Endothelial cell of umbilical vein (primary cell): ENCODE results near the gene HCN2. TPM values are rescaled to one million over a fixed set of nuclear protein-coding genes. Genes with fewer than 3 reads are reported as not detected.

ENCODE experiments used
- BruUV-seq: library from RNA; stranded (reverse); fragments of 400-500 nt; replicated peaks from 2 replicates; lab custom pipeline; 2021; lab: Mats Ljungman, UMichigan
- CTCF ChIA-PET: fragments of 300-600, 350-600 bp; sonication (Branson Sonifier 250); formaldehyde crosslinking; loops from one replicate; lab custom pipeline; 2021; ENCODE audit warnings: antibody characterized with exemption, inconsistent platforms; lab: Charles Lee
- POLR2A ChIA-PET: fragments of 300-600, 350-600 bp; sonication (Branson Sonifier 250); formaldehyde crosslinking; loops from one replicate; lab custom pipeline; 2021; ENCODE audit warnings: antibody characterized with exemption, inconsistent platforms; lab: Charles Lee
- DNase-seq: peaks from one replicate; pipeline ENCODE4 v3.0.0-alpha.2; 2011; ENCODE audit warnings: low read depth, low spot score
- FAIRE-seq: peaks from 2 replicates; lab custom pipeline; 2011; peaks lifted over from hg19 to GRCh38; lab: Jason Lieb, UNC
- H2AFZ ChIP-seq: 2 replicates; pipeline ENCODE4 v1.6.0; 2012; ENCODE audit warnings: low read depth, low read length, control low read depth, inconsistent platforms
- H3K27ac ChIP-seq: 2 replicates; pipeline ENCODE4 v1.5.1; 2011; ENCODE audit warnings: low read depth, mild to moderate bottlenecking, control low read depth, low read length, moderate library complexity; ENCODE audit not compliant: insufficient read depth
- H3K27me3 ChIP-seq, 2 experiments: 2 replicates each; pipeline versions ENCODE4 v1.6.0 to v1.6.1; 2011; ENCODE audit warnings: low read length in 2 of 2, mixed read lengths in 1 of 2; ENCODE audit not compliant: control insufficient read depth in 2 of 2, insufficient read depth in 2 of 2
- H3K36me3 ChIP-seq, 2 experiments: 2 replicates in 1 of 2; 3 replicates in 1 of 2; pipeline ENCODE4 v1.5.1; 2011; ENCODE audit warnings: low read length in 2 of 2, mild to moderate bottlenecking in 1 of 2, moderate library complexity in 1 of 2; ENCODE audit not compliant: control insufficient read depth in 2 of 2, insufficient read depth in 2 of 2; ENCODE audit errors: extremely low read depth in 1 of 2
- H3K4me1 ChIP-seq: 3 replicates; pipeline ENCODE4 v1.5.1; 2011; ENCODE audit warnings: mild to moderate bottlenecking, low read length; ENCODE audit not compliant: control insufficient read depth, insufficient read depth; ENCODE audit errors: extremely low read depth
- H3K4me2 ChIP-seq: 2 replicates; pipeline ENCODE4 v1.6.1; 2011; ENCODE audit warnings: low read length, control low read depth, mixed read lengths; ENCODE audit not compliant: insufficient read depth
- H3K4me3 ChIP-seq, 3 experiments: fragments of 200-600 bp in 1 of 3; sonication (generic), shearing (Covaris generic) in 1 of 3; replicated peaks in 1 of 3; 2 replicates each; pipeline ENCODE4 v1.5.1; 2011 to 2016; ENCODE audit warnings: control low read depth in 3 of 3, low read length in 3 of 3, mild to moderate bottlenecking in 2 of 3, inconsistent platforms in 1 of 3, low read depth in 1 of 3, moderate library complexity in 1 of 3; ENCODE audit not compliant: insufficient read depth in 1 of 3
- H3K79me2 ChIP-seq: 2 replicates; pipeline ENCODE4 v1.6.0; 2012; ENCODE audit warnings: low read length, inconsistent platforms; ENCODE audit not compliant: control insufficient read depth, insufficient read depth
- H3K9ac ChIP-seq: replicated peaks from 2 replicates; pipeline ENCODE3; 2011; ENCODE audit warnings: low read length, control low read depth; ENCODE audit not compliant: insufficient read depth; ENCODE audit errors: extremely low read depth
- H3K9me1 ChIP-seq: replicated peaks from 3 replicates; pipeline ENCODE4 v1.6.0; 2011; ENCODE audit warnings: mild to moderate bottlenecking, low read length; ENCODE audit not compliant: control insufficient read depth, insufficient read depth; ENCODE audit errors: extremely low read depth
- H3K9me3 ChIP-seq: replicated peaks from 2 replicates; pipeline ENCODE4 v1.5.1; 2012; ENCODE audit warnings: low read length, inconsistent platforms; ENCODE audit not compliant: control insufficient read depth, insufficient read depth
- H4K20me1 ChIP-seq: replicated peaks from 2 replicates; pipeline ENCODE3; 2011; ENCODE audit warnings: mild to moderate bottlenecking, low read length; ENCODE audit not compliant: control insufficient read depth, insufficient read depth; ENCODE audit errors: extremely low read depth
- EZH2 ChIP-seq: IDR thresholded peaks from 2 replicates; pipeline ENCODE4 v1.6.1; 2012; ENCODE audit warnings: borderline replicate concordance, low read depth, mild to moderate bottlenecking, moderate library complexity, low read length, inconsistent platforms; ENCODE audit not compliant: severe bottlenecking
- FOS ChIP-seq: IDR thresholded peaks from 2 replicates; pipeline ENCODE4 v1.6.1; 2011; ENCODE audit warnings: mild to moderate bottlenecking, low read length, moderate library complexity, borderline replicate concordance; ENCODE audit not compliant: insufficient read depth
- GATA2 ChIP-seq: IDR thresholded peaks from 2 replicates; pipeline ENCODE4 v1.7.0; 2011; ENCODE audit warnings: low read depth, mild to moderate bottlenecking, moderate library complexity, mixed read lengths, low read length; ENCODE audit not compliant: insufficient read length, insufficient read depth
- JUN ChIP-seq: IDR thresholded peaks from 2 replicates; pipeline ENCODE4 v1.6.1; 2011; ENCODE audit warnings: borderline replicate concordance, low read depth; ENCODE audit not compliant: insufficient read length, insufficient read depth
- MAX ChIP-seq: IDR thresholded peaks from 2 replicates; pipeline ENCODE4 v1.6.1; 2011; ENCODE audit not compliant: insufficient read depth, insufficient read length
- MYC ChIP-seq: IDR thresholded peaks from one replicate; pipeline ENCODE4 v1.6.1; 2011; ENCODE audit warnings: mild to moderate bottlenecking, low read depth, low read length
- POLR2A ChIP-seq: IDR thresholded peaks from 2 replicates; pipeline ENCODE4 v1.6.1; 2012; ENCODE audit warnings: low read depth, mild to moderate bottlenecking, control low read depth, low read length
- POLR2AphosphoS5 ChIP-seq: IDR thresholded peaks from 2 replicates; pipeline ENCODE4 v1.6.1; 2012; ENCODE audit warnings: low read depth, mild to moderate bottlenecking, control low read depth, low read length, moderate library complexity; ENCODE audit not compliant: insufficient read depth
- dilution Hi-C: fragments of 300-500 bp; cut with MboI; formaldehyde crosslinking; loops from one replicate; pipeline ENCODE4 v1.15.0; 2019; ENCODE audit warnings: low sequenced_read_pairs; ENCODE audit not compliant: extremely low pct_ligation_motif_present
- intact Hi-C: fragments of 100-400 bp; cut with micrococcal nuclease; formaldehyde crosslinking; loops from one replicate; pipeline ENCODE4 v1.10.0; 2022
- polyA plus RNA-seq, 4 experiments: library from polyadenylated mRNA; depleted of rRNA in 3 of 4; stranded (reverse) in 3 of 4; unstranded in 1 of 4; fragments of >200 nt; gene quantifications; 2 replicates each; pipeline versions ENCODE4 v1.2.1 to v1.2.3, GENCODE V29; 2011 to 2012; ENCODE audit warnings: missing spikeins in 1 of 4
- total RNA-seq: library from RNA; stranded (reverse); gene quantifications from 2 replicates; pipeline ENCODE4 v1.2.3, GENCODE V29; 2021
- TF ChIP-seq, protein P1 (sequence below), 2 donors: IDR thresholded peaks; 1 replicate in 1 of 2; 2 replicates in 1 of 2; pipeline ENCODE4 v1.5.1; 2011; ENCODE audit warnings: low read length in 2 of 2, mild to moderate bottlenecking in 2 of 2, moderate library complexity in 2 of 2, control low read depth in 1 of 2, inconsistent platforms in 1 of 2, low read depth in 1 of 2; ENCODE audit not compliant: insufficient read depth in 1 of 2; ENCODE audit errors: extremely low read depth in 1 of 2

Gene HCN2
- total and polyA plus RNA-seq, 2 donors (not counting 3 experiments of a cell fraction or from before 2014, with no cell fraction given) = 0.18 to 0.53 TPM

DNA sequence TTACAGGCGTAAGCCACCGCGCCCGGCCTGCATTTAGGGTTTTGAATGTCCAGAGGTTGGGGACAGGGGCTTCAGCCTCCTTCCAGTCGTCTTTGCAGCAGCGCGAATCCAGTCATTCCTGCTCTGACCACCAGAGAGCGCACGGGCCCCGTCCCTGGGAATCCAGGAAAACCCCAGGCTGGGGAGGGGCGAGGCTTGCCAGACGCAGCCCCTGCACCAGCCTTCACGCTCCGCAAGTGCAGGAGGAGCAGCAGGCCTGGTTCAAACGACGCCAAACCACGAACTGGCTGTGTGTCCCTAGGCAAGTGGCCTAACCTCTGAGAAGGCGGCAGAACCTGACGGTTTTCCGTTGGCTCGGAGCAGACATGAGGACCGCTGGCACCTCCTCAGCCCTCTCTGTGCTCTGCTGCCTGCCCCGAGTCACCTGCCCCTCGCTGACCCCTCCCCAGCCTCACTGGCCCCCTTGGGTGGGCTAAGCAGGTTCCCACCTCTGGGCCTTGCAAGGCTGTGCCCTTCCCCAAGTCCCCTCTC is 75.3 kb downstream of the HCN2 start:
- DNase-seq = peak; percentile 83
- H3K9me1 ChIP-seq = no peaks in the 10 kb centered on the region
- no peak overlapping the region for H3K4me2 ChIP-seq
- no peak overlapping the region for H3K9ac ChIP-seq
- H3K4me1 ChIP-seq = peaks cover 19% of the 10 kb centered on the region
- H3K4me3 ChIP-seq = no peak overlapping the region
- BruUV-seq = no TSS peak
- H3K27me3 ChIP-seq = no peaks in the 10 kb centered on the region
- TF ChIP-seq JUN = no peak
- TF ChIP-seq MYC = no peak
- no peak for TF ChIP-seq POLR2A
- TF ChIP-seq GATA2 = no peak
- TF ChIP-seq FOS = no peak
- peak; percentile 36 for TF ChIP-seq MAX
- TF ChIP-seq EZH2 = no peak
- TF ChIP-seq, protein P1, sequence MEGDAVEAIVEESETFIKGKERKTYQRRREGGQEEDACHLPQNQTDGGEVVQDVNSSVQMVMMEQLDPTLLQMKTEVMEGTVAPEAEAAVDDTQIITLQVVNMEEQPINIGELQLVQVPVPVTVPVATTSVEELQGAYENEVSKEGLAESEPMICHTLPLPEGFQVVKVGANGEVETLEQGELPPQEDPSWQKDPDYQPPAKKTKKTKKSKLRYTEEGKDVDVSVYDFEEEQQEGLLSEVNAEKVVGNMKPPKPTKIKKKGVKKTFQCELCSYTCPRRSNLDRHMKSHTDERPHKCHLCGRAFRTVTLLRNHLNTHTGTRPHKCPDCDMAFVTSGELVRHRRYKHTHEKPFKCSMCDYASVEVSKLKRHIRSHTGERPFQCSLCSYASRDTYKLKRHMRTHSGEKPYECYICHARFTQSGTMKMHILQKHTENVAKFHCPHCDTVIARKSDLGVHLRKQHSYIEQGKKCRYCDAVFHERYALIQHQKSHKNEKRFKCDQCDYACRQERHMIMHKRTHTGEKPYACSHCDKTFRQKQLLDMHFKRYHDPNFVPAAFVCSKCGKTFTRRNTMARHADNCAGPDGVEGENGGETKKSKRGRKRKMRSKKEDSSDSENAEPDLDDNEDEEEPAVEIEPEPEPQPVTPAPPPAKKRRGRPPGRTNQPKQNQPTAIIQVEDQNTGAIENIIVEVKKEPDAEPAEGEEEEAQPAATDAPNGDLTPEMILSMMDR (IDR thresholded peaks at IDR 0.05; ENCODE audit: extremely low read depth in 1 of 2, insufficient read depth in 1 of 2, low read depth in 1 of 2, low read length in 2 of 2) = peak; percentile 78 to 93
- TF ChIP-seq POLR2AphosphoS5 = no peak
- no peaks in the 10 kb centered on the region for H3K9me3 ChIP-seq
- POLR2A ChIA-PET = no interaction called here
- dilution Hi-C loops = no loop called here
- H3K27ac ChIP-seq = no peak overlapping the region
- intact Hi-C loops = loop anchor here (1.0 kb wide), 1 partner anchor 69 kb away; no protein-coding TSS in a partner anchor
- peak; percentile 88 for FAIRE-seq
- peak overlapping the region; percentile 95 for H2AFZ ChIP-seq
- no peaks in the 10 kb centered on the region for H3K36me3 ChIP-seq
- peaks cover 30% of the 10 kb centered on the region for H3K79me2 ChIP-seq
- no peaks in the 10 kb centered on the region for H4K20me1 ChIP-seq
- CTCF ChIA-PET = interaction anchor here (1.0 to 3.8 kb wide), 3 partner anchors 67 to 72 kb away, joined by 4 to 49 read pairs (median 7); no protein-coding TSS in a partner anchor

Other genes with a start within 250 kb of the HCN2 start
- gene MIER2, start 245.1 kb upstream of the HCN2 start, total RNA-seq = 41.7 and 44.9 TPM in 2 replicates
- gene MIER2, start 245.1 kb upstream of the HCN2 start, polyA plus RNA-seq = 20.3 and 26.8 TPM in 2 replicates
- 0.37 and 0.38 TPM in 2 replicates for gene C2CD4C, start 180.7 kb upstream of the HCN2 start, total RNA-seq
- 0.25 and 0.33 TPM in 2 replicates for gene C2CD4C, start 180.7 kb upstream of the HCN2 start, polyA plus RNA-seq
- 4.2 and 7.5 TPM in 2 replicates for gene SHC2, start 128.8 kb upstream of the HCN2 start, total RNA-seq
- 11.8 and 16.8 TPM in 2 replicates for gene SHC2, start 128.8 kb upstream of the HCN2 start, polyA plus RNA-seq
- 0.31 and 0.44 TPM in 2 replicates for gene MADCAM1, start 93.4 kb upstream of the HCN2 start, total RNA-seq
- gene MADCAM1, start 93.4 kb upstream of the HCN2 start, polyA plus RNA-seq = 0.06 and 0.07 TPM in 2 replicates
- gene TPGS1, start 82.4 kb upstream of the HCN2 start, total RNA-seq = 24.0 and 24.7 TPM in 2 replicates
- gene TPGS1, start 82.4 kb upstream of the HCN2 start, polyA plus RNA-seq = 20.9 and 24.2 TPM in 2 replicates
- gene CDC34, start 58.1 kb upstream of the HCN2 start, total RNA-seq = 92.9 and 93.2 TPM in 2 replicates
- 90.4 and 101 TPM in 2 replicates for gene CDC34, start 58.1 kb upstream of the HCN2 start, polyA plus RNA-seq
- gene GZMM, start 45.8 kb upstream of the HCN2 start, total RNA-seq = not detected in 2 replicates
- gene GZMM, start 45.8 kb upstream of the HCN2 start, polyA plus RNA-seq = not detected in 2 replicates
- 466 and 485 TPM in 2 replicates for gene BSG, start 17.3 kb upstream of the HCN2 start, total RNA-seq
- gene BSG, start 17.3 kb upstream of the HCN2 start, polyA plus RNA-seq = 661 and 823 TPM in 2 replicates
- 46.7 and 50.6 TPM in 2 replicates for gene POLRMT, start 43.7 kb downstream of the HCN2 start, total RNA-seq
- gene POLRMT, start 43.7 kb downstream of the HCN2 start, polyA plus RNA-seq = 38.9 and 50.8 TPM in 2 replicates
- gene FGF22, start 50.0 kb downstream of the HCN2 start, total RNA-seq = not detected in 2 replicates
- 0.06 and 0.07 TPM in 2 replicates for gene FGF22, start 50.0 kb downstream of the HCN2 start, polyA plus RNA-seq
- 58.4 and 61.3 TPM in 2 replicates for gene RNF126, start 73.3 kb downstream of the HCN2 start, total RNA-seq
- gene RNF126, start 73.3 kb downstream of the HCN2 start, polyA plus RNA-seq = 19.2 and 20.5 TPM in 2 replicates
- 19.9 and 30.3 TPM in 2 replicates for gene FSTL3, start 86.5 kb downstream of the HCN2 start, total RNA-seq
- 45.2 and 70.7 TPM in 2 replicates for gene FSTL3, start 86.5 kb downstream of the HCN2 start, polyA plus RNA-seq
- gene PRSS57, start 105.6 kb downstream of the HCN2 start, total RNA-seq = not detected in 2 replicates
- gene PRSS57, start 105.6 kb downstream of the HCN2 start, polyA plus RNA-seq = not detected in 2 replicates
- 24.2 and 31.8 TPM in 2 replicates for gene PALM, start 119.1 kb downstream of the HCN2 start, total RNA-seq
- gene PALM, start 119.1 kb downstream of the HCN2 start, polyA plus RNA-seq = 3.9 and 5.7 TPM in 2 replicates
- not detected in 2 replicates for gene MISP, start 161.2 kb downstream of the HCN2 start, total RNA-seq
- gene MISP, start 161.2 kb downstream of the HCN2 start, polyA plus RNA-seq = not detected in 2 replicates
- 607 and 623 TPM in 2 replicates for gene PTBP1, start 207.6 kb downstream of the HCN2 start, total RNA-seq
- 382 and 465 TPM in 2 replicates for gene PTBP1, start 207.6 kb downstream of the HCN2 start, polyA plus RNA-seq
- gene PLPPR3, start 232.1 kb downstream of the HCN2 start, total RNA-seq = 0.76 and 1.2 TPM in 2 replicates
- 1.1 and 2.0 TPM in 2 replicates for gene PLPPR3, start 232.1 kb downstream of the HCN2 start, polyA plus RNA-seq
- gene AZU1, start 238.0 kb downstream of the HCN2 start, total RNA-seq = not detected in 2 replicates
- 0.12 TPM in 1 of 2 replicates, not detected in the other for gene AZU1, start 238.0 kb downstream of the HCN2 start, polyA plus RNA-seq